Activated naive CD8-positive, alpha-beta T cell treated with anti-CD3 and anti-CD28 coated beads, Interleukin-2, amount 10 ng/mL, durations not matched to agents 7 days and 5 days (primary cell): Measurements from ENCODE around the gene MRPL42. TPM values are rescaled to one million over a fixed set of nuclear protein-coding genes. Genes with fewer than 3 reads are reported as not detected.
A peak's percentile ranks its signal among the peaks of the same experiment; 100 is the strongest.

ENCODE experiments used
- ATAC-seq: fragments of 150-1000 bp; cut with Tn5 transposase; one replicate; pipeline ENCODE4 v1.10.0; 2021; ENCODE audit warnings: low read depth, moderate library complexity
- POLR2A ChIA-PET: fragments of 350-600 bp; sonication (Branson Sonifier 250); formaldehyde crosslinking; loops from one replicate; lab custom pipeline; 2021; ENCODE audit warnings: antibody characterized with exemption; lab: Charles Lee
- DNase-seq: peaks from one replicate; pipeline ENCODE4 v3.0.0; 2021
- H3K27ac Mint-ChIP-seq: one replicate; pipeline ENCODE4 v1.8.0; 2022; ENCODE audit warnings: mild to moderate bottlenecking, mixed read lengths
- H3K27me3 Mint-ChIP-seq: one replicate; pipeline ENCODE4 v1.8.0; 2022; ENCODE audit warnings: mild to moderate bottlenecking, moderate library complexity, mixed read lengths
- H3K36me3 Mint-ChIP-seq: one replicate; pipeline ENCODE4 v1.8.0; 2021; ENCODE audit warnings: mild to moderate bottlenecking, mixed read lengths
- H3K4me1 Mint-ChIP-seq: one replicate; pipeline ENCODE4 v1.8.0; 2021; ENCODE audit warnings: mixed read lengths
- H3K4me3 Mint-ChIP-seq: one replicate; pipeline ENCODE4 v1.8.0; 2022; ENCODE audit warnings: mild to moderate bottlenecking, moderate library complexity, mixed read lengths
- H3K9me3 Mint-ChIP-seq: one replicate; pipeline ENCODE4 v1.8.0; 2021; ENCODE audit warnings: mixed read lengths
- total RNA-seq, 2 experiments: library from RNA; stranded (reverse); gene quantifications; one replicate each; pipeline ENCODE4 v1.2.3, GENCODE V29; 2021

MRPL42 gene
- total RNA-seq, 2 experiments from 2014 or later = 47.4 to 50.2 TPM

DNA sequence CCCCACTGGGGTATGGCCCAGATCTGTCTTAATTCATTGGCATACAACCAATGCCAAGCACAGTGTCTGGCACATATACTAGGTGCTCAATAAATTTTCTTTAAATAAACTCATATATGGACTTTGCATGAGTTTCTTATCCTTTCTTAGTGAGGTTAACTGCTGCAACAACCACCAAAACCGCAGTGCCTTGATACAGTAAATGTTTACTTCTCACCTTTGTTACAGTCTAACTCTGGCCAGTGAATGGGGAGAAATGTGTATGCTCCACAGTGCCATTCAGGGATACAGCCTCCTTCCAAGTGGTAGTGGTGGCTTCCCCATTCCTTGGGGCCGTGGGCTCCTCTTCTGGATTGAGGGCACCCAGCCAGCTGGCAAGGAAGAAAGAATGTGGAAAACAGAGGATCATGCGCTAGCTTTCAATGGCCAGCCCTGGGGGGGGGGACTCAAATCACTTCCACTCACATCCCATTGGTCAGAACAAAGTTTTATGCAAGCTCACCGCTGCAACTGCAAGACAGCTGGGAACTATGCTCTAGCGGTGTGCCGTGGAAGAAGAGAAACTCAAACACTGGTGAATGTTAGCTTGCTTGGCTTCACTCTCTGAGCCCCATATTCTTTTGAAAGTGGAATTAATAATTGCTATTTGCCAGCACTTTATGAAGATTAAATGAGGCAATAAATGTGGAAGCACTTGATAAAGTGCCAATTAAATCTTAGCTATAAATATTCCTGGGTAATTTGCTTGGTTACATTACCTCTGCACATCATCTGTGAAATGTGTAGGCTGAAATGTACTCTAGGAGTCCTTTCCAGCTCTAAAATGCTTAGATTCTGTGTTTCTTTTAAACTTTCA lies 54.1 kb downstream of the MRPL42 start:
- peaks cover 6% of the 10 kb centered on the region for H3K27me3 Mint-ChIP-seq
- POLR2A ChIA-PET = interaction anchor here (1.2 kb wide), 1 partner anchor 48 kb away, joined by 3 read pairs; no protein-coding TSS in a partner anchor
- no peak overlapping the region for H3K4me3 Mint-ChIP-seq
- H3K36me3 Mint-ChIP-seq = peaks cover 2% of the 10 kb centered on the region
- DNase-seq (no peak), ATAC-seq (no peak)
- H3K4me1 Mint-ChIP-seq = peaks cover 12% of the 10 kb centered on the region
- no peaks in the 10 kb centered on the region for H3K9me3 Mint-ChIP-seq
- no peak overlapping the region for H3K27ac Mint-ChIP-seq

DNA sequence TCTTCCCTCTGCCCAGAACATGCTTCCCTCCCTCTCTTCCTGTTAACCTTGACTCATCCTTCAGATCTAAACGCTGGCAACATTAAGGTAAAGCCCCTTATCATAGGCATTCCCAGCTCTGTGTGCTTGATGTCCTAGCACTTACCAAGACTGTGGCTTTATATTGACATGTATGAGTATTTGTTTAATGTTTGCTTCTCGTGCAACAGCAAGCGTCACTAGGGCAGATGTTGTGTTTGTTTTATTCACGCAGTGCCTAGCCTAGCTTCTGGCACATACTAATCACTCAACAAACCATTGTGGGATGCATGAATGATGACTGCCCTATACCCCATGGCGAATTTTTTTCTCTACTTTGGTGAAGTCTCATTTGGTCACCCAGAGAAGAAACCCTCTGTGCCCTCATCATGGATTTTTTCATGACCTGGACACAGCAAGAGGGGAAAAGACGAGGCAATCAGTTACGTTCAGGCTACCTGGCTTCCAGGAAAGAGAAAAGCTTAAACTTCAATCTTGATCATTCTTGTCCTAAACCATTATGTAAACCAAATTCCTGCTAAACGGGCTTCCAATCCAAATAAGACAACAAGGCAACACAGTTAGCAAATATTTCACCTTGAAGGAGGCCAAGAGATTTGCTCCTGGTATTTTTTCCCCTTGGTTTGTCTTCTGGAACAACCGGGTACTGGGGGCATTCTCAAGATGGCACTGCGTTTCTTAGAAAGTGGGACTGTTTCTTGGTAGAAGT lies 57.2 kb downstream of the MRPL42 start:
- H3K36me3 Mint-ChIP-seq = peaks cover 3% of the 10 kb centered on the region
- H3K27ac Mint-ChIP-seq = no peak overlapping the region
- no peak overlapping the region for H3K4me3 Mint-ChIP-seq
- POLR2A ChIA-PET = interaction anchor here (0.6 kb wide), 1 partner anchor 34 kb away, joined by 3 read pairs; no protein-coding TSS in a partner anchor
- ATAC-seq (no peak), DNase-seq (no peak)
- peaks cover 6% of the 10 kb centered on the region for H3K27me3 Mint-ChIP-seq
- peaks cover 12% of the 10 kb centered on the region for H3K4me1 Mint-ChIP-seq
- H3K9me3 Mint-ChIP-seq = no peaks in the 10 kb centered on the region

DNA sequence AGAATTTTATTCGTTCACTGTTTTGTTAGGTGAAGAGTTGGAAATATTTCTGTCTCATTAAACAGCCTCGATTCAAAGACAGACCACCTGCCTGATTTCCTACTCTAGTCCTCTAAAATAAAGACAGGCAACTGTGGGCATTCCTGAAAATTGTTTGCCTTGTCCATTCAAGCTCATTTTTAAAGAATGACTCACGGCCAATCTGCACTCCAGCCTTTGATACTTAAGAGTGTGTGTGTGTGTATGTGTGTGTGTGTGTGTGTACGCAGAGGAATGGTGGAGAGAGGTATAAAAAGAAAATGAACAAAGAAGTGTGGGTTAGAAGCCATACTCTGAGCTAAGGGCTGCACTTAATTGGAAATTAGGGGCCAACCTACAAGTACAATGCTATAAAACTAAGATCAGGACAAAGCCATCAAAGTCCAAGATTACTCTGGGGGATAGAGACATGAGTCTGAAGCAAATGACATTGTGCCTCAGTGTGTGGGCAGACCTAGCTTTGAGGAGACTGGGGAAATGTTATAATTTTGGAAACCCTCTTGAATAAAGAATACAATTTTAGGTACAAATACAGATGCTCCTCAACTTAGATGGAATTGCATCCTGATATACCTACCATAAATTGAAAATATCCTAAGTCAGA lies 59.6 kb downstream of the MRPL42 start:
- peaks cover 4% of the 10 kb centered on the region for H3K27me3 Mint-ChIP-seq
- ATAC-seq = no peak
- H3K27ac Mint-ChIP-seq = no peak overlapping the region
- POLR2A ChIA-PET = interaction anchor here (1.9 kb wide), 1 partner anchor 44 kb away, joined by 5 read pairs; no protein-coding TSS in a partner anchor
- peaks cover 3% of the 10 kb centered on the region for H3K36me3 Mint-ChIP-seq
- H3K4me1 Mint-ChIP-seq = peaks cover 17% of the 10 kb centered on the region
- no peaks in the 10 kb centered on the region for H3K9me3 Mint-ChIP-seq
- DNase-seq = no peak
- H3K4me3 Mint-ChIP-seq = no peak overlapping the region

DNA sequence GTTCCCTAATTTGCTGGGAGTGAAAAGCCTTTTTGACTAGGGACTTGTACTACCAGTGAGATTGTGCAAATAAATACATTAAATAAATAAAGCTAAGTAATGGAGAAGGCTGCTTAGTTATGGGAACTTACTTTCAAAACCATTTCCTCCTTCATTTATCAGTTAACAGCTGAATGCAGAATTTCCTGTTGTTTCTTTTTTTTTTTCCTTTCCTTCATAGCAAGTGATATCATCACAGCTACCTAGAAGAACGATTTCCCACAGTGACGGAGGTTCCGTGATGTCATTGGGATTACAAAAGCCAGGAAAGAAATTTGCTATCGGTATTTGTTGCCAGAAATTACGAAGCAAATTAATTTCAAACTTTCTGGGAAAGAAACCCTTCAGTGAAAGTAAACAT lies 63.0 kb downstream of the MRPL42 start:
- Mint-ChIP-seq H3K27me3 (no peaks in the 10 kb centered on the region), H3K9me3 (peaks cover 1% of the 10 kb centered on the region), H3K27ac (peak overlapping the region; percentile 72), H3K4me3 (peak overlapping the region; percentile 44), H3K36me3 (peaks cover 5% of the 10 kb centered on the region), H3K4me1 (peaks cover 10% of the 10 kb centered on the region)
- DNase-seq (no peak), ATAC-seq (no peak)
- POLR2A ChIA-PET = no interaction called here

DNA sequence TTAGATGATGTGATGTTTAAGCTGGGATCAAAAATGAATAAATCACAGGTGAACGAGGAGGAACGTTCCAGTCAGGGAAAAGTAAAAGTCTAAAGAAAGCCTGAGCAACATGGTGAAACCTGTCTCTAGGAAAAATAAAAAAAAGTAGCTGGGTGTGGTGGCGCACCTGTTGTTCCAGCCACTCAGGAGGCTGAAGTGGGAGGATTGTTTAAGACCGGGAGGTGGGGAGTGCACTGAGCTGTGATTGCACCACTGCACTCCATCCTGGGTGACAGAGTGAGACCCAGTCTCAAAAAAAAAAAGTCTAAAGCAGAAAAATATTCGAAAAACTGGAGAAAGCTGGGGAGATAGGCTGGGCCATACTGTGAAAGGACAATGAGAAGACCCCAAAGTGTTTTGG lies 66.0 kb downstream of the MRPL42 start:
- no peak for DNase-seq
- Mint-ChIP-seq H3K36me3 (peaks cover 6% of the 10 kb centered on the region), H3K4me1 (peaks cover 17% of the 10 kb centered on the region), H3K27me3 (no peaks in the 10 kb centered on the region), H3K4me3 (no peak overlapping the region), H3K27ac (no peak overlapping the region), H3K9me3 (peaks cover 1% of the 10 kb centered on the region)
- POLR2A ChIA-PET = no interaction called here
- no peak for ATAC-seq

DNA sequence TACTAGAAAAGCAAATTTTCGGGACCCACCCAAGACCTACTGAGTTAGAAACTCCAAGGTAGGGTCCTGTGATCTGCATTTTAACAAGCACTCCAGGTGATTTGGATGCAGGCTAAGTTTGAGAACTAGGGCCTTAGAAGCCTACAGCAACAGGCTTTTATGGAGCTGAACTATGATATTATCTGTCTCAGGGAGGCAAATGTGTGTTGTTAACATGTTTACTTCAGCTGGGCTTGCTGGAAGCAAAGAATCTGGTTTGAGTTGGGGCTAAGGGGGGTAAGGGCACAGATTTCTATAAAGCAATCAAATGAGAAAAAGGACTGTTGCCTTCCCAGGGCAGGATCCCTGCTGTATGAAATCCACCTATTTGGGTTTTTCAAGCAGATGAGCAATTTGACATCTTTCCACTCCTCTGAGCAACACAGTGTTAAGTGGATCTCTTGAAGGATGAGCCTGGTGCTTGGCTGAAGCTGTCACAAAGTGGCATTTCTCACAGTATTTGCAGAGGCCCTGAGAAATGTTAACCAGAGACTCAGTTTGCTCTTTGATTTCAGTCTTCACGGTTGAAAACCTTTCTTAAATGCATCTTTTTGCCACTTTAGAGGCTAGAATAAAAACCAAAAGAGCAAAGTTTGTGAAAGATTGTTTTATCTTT lies 68.9 kb downstream of the MRPL42 start:
- ATAC-seq (peak; percentile 29), DNase-seq (no peak)
- Mint-ChIP-seq H3K4me3 (no peak overlapping the region), H3K9me3 (peaks cover 1% of the 10 kb centered on the region), H3K36me3 (peaks cover 17% of the 10 kb centered on the region), H3K27ac (peak overlapping the region; percentile 42), H3K27me3 (peaks cover 3% of the 10 kb centered on the region), H3K4me1 (peaks cover 25% of the 10 kb centered on the region)
- POLR2A ChIA-PET = interaction anchor here (1.0 to 1.3 kb wide), 3 partner anchors 10 to 565 kb away, joined by 3 to 4 read pairs (median 3); partner anchors contain the start of gene CRADD

DNA sequence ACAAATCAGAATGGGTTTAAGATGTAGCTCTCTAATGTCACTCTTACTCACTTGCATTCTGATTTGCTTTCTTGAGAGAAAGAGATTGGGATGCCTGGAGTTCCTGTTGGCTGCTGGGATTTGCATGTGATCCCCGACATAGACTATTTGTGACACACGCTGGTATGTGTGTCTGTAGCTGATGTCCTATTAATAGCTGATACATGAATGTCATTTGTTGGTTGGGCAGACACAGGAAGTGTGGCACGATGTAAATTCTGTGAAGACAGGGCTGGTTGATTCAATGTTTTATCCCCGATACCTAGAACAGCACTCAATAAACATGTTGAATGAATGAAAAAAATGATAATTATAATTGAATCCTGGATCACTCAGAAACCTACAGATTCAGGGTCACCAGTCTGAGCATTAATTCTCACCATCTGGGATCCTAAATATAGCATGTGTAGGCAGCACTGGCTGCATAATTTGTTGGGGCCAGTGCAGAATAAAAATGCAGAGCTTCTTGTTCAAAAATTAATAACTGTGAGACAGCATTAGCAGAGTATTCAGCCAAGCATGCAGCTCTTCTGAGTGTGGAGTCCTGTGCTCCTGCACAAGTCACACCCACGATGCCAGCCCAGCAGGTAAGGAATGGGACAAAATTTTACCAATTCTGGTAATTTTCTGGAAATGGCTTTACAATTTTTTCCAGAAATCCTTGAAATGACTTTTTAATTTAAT lies 69.6 kb downstream of the MRPL42 start:
- POLR2A ChIA-PET = interaction anchor here (1.0 to 1.3 kb wide), 3 partner anchors 9 to 564 kb away, joined by 3 to 4 read pairs (median 3); partner anchors contain the start of gene CRADD

DNA sequence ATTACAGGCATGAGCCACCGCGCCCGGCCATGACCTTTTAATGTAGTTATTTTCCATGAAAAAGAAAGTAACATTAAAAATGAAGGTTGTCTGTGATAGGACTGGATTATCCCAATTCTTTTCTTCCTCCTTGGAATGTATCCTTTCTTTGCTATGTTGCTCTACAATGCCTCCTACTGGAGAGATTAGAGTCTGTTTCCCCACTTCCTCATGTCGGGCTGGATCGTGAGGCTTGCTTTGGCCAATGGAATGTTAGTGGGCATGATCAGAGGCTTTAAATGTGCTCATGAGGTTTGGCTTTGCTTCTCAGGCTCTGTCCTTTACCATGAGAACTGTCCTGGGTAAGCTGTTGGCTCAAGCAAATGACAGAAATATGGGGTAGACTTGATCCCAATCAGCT lies 70.5 kb downstream of the MRPL42 start:
- Mint-ChIP-seq H3K27ac (no peak overlapping the region), H3K27me3 (peaks cover 3% of the 10 kb centered on the region), H3K36me3 (peaks cover 16% of the 10 kb centered on the region), H3K4me1 (peaks cover 36% of the 10 kb centered on the region), H3K4me3 (no peak overlapping the region), H3K9me3 (peaks cover 1% of the 10 kb centered on the region)
- POLR2A ChIA-PET = no interaction called here
- DNase-seq (no peak), ATAC-seq (no peak)

More for the DNA sequence above, 69.6 kb downstream of the MRPL42 start:
- peak overlapping the region; percentile 35 for H3K27ac Mint-ChIP-seq
- peaks cover 32% of the 10 kb centered on the region for H3K4me1 Mint-ChIP-seq
- H3K36me3 Mint-ChIP-seq = peaks cover 17% of the 10 kb centered on the region
- H3K9me3 Mint-ChIP-seq = peaks cover 1% of the 10 kb centered on the region
- ATAC-seq (peak; percentile 62), DNase-seq (no peak)
- peak overlapping the region; percentile 1 for H3K4me3 Mint-ChIP-seq
- peaks cover 3% of the 10 kb centered on the region for H3K27me3 Mint-ChIP-seq

DNA sequence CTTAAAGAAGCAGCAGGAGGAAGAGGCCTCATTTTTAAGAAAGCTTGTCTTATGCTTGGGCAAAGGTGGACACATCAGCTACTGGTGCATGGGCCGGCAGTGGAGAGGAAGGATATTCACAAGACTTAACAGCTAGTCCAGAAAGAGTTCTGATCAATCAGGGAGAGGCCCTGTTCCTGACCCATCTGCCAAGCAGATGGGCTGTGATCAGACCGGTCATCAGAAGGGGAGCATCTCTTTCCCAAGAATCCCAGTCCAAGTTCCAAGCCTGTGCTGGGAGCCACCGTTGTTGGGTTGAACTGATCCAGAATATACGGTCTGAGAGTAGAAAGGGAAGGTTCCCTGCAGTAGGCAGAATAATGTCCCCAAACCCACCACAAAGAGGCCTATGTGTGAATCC lies 72.5 kb downstream of the MRPL42 start:
- peaks cover 31% of the 10 kb centered on the region for H3K36me3 Mint-ChIP-seq

DNA sequence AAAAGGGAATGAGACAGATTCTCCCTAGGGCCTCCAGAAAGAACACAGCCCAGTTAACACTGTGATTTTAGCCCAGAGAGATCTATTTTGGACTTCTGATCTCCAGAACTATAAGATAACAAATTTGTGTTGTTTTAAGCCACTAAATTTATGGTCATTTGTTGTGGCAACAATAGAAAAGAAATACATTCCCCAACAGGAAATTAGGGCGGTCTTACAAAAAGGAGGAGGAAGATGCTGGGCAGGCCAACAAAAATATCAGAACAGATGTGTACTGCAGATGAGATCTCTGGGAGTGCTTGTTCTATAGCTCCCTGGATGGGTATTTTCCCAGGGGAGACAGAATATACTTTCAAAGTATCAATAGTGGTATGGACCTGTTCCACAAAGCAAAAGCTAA lies 73.2 kb downstream of the MRPL42 start:
- ATAC-seq (no peak), DNase-seq (no peak)
- Mint-ChIP-seq H3K4me3 (peak overlapping the region; percentile 7), H3K9me3 (peaks cover 3% of the 10 kb centered on the region), H3K27me3 (peaks cover 3% of the 10 kb centered on the region), H3K27ac (peak overlapping the region; percentile 46), H3K4me1 (peaks cover 51% of the 10 kb centered on the region), H3K36me3 (peaks cover 34% of the 10 kb centered on the region)
- POLR2A ChIA-PET = no interaction called here

More for the DNA sequence above, 72.5 kb downstream of the MRPL42 start:
- H3K4me3 Mint-ChIP-seq = no peak overlapping the region
- no peak for DNase-seq
- H3K9me3 Mint-ChIP-seq = peaks cover 4% of the 10 kb centered on the region
- H3K4me1 Mint-ChIP-seq = peaks cover 46% of the 10 kb centered on the region
- peaks cover 3% of the 10 kb centered on the region for H3K27me3 Mint-ChIP-seq
- POLR2A ChIA-PET = no interaction called here
- H3K27ac Mint-ChIP-seq = peak overlapping the region; percentile 8
- no peak for ATAC-seq

DNA sequence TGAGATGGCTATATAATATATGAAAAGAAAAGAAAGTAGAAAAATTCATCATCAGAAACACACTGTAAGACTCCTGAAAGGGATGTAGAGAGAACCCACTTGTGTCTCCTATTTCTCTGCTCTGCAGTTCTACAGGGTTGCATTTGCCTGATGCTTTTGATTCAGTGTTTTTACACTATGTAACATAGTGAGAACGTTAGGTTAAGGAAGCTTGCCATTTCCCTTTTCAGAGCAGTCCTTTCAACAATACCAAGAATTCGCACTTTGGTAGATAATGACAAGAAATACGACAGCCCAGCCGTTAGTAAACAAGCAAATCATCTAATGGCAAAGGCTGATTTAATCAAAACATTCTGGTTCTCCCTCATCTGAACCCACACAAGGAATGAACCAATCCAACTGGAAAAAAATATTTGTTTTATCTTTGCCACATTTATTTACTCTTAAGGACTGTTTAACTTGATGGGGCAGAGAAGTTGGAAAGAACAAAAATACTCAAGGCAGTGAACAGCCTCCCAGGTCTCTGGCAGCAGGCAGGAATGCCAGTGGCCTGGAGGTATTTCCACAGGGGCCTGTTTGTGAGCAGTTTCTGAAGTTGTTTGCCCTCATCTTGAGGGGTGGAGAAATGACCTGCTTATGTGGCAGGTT lies 74.4 kb downstream of the MRPL42 start:
- Mint-ChIP-seq H3K27ac (peak overlapping the region; percentile 39), H3K4me1 (peaks cover 54% of the 10 kb centered on the region), H3K27me3 (peaks cover 3% of the 10 kb centered on the region), H3K36me3 (peaks cover 33% of the 10 kb centered on the region), H3K4me3 (peak overlapping the region; percentile 48), H3K9me3 (peaks cover 3% of the 10 kb centered on the region)
- peak; percentile 77 for ATAC-seq
- DNase-seq = no peak
- POLR2A ChIA-PET = no interaction called here

DNA sequence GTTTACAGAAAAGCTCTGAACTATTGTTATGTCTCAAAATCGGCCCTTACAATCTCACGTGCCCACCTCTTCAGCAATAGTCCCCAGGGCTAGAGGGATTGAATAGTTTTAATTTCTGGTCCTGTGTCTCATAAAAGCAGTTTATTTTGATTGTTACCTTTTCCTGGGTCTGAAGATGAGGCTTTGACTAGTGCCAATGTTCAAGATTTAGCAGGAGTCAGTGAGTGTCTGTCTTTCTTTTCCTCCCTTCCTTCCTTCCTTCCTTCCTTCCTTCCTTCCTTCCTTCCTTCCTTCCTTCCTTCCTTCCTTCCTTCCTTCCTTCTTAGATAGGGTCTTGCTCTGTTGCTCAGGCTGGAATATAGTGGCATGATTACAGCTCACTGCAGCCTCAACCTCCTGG lies 80.5 kb downstream of the MRPL42 start:
- Mint-ChIP-seq H3K27me3 (no peaks in the 10 kb centered on the region), H3K9me3 (peaks cover 3% of the 10 kb centered on the region), H3K4me3 (no peak overlapping the region), H3K27ac (no peak overlapping the region), H3K4me1 (peaks cover 25% of the 10 kb centered on the region), H3K36me3 (peaks cover 25% of the 10 kb centered on the region)
- ATAC-seq = no peak
- POLR2A ChIA-PET = interaction anchor here (0.6 kb wide), 1 partner anchor 1415 kb away, joined by 3 read pairs; no protein-coding TSS in a partner anchor
- no peak for DNase-seq
